NT2/D1 (cell line): Measurements from ENCODE around the gene RD3L.

Source experiments
- DNase-seq: peaks from one replicate; pipeline ENCODE4 v3.0.0-alpha.2; 2011; ENCODE audit warnings: low read depth, low spot score
- H3K27me3 ChIP-seq: 2 replicates; pipeline ENCODE4 v1.6.0; 2011; ENCODE audit warnings: mild to moderate bottlenecking; ENCODE audit not compliant: insufficient read length, insufficient read depth
- H3K36me3 ChIP-seq: 2 replicates; pipeline ENCODE4 v1.6.1; 2011; ENCODE audit warnings: mild to moderate bottlenecking, low read length, mixed read lengths; ENCODE audit not compliant: insufficient read depth, insufficient read length
- H3K4me1 ChIP-seq: 2 replicates; pipeline ENCODE4 v1.5.1; 2011; ENCODE audit not compliant: insufficient read depth, insufficient read length
- H3K4me3 ChIP-seq: 2 replicates; pipeline ENCODE4 v1.5.1; 2011; ENCODE audit warnings: low read depth; ENCODE audit not compliant: insufficient read length
- H3K9ac ChIP-seq: 2 replicates; pipeline ENCODE4 v1.6.0; 2011; ENCODE audit warnings: low read depth; ENCODE audit not compliant: insufficient read length
- H3K9me3 ChIP-seq: 2 replicates; pipeline ENCODE4 v1.5.1; 2011; ENCODE audit warnings: mild to moderate bottlenecking, low read length; ENCODE audit not compliant: insufficient read depth
- SUZ12 ChIP-seq: IDR thresholded peaks from 2 replicates; pipeline ENCODE4 v1.6.1; 2011; ENCODE audit not compliant: insufficient read length, insufficient read depth; ENCODE audit errors: extremely low read depth
- YY1 ChIP-seq: IDR thresholded peaks from 2 replicates; pipeline ENCODE4 v1.6.1; 2011; ENCODE audit not compliant: insufficient read length, insufficient read depth
- ZNF274 ChIP-seq: IDR thresholded peaks from 2 replicates; pipeline ENCODE4 v1.6.1; 2011; ENCODE audit warnings: mild to moderate bottlenecking, low read depth, low read length

Gene RD3L

DNA sequence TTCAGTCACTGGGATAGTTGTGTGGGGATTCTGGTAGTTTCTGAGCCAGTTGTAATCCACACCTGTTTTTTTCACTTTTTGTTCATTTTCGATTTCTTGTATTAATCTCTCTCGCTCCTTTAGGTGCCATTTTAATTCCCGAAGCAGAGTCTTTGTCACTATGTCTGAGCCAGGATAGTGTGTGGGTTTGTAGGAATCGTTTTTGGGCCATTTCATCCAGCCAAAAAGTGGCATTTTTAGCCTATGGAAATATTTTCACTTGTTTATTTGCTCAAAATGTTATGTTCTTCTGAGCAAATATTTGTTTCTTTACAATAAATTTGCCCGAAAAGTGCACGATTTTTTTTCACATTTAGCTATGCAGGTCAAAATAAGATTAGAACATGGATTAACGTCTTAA lies 867 bp downstream of the RD3L start:
- TF ChIP-seq SUZ12 (no peak), ZNF274 (no peak), YY1 (no peak)
- Histone ChIP-seq H3K36me3 (no peaks in the 10 kb centered on the region), H3K27me3 (no peaks in the 10 kb centered on the region), H3K9me3 (no peaks in the 10 kb centered on the region), H3K4me3 (no peak overlapping the region), H3K9ac (no peak overlapping the region), H3K4me1 (no peaks in the 10 kb centered on the region)
- no peak for DNase-seq

DNA sequence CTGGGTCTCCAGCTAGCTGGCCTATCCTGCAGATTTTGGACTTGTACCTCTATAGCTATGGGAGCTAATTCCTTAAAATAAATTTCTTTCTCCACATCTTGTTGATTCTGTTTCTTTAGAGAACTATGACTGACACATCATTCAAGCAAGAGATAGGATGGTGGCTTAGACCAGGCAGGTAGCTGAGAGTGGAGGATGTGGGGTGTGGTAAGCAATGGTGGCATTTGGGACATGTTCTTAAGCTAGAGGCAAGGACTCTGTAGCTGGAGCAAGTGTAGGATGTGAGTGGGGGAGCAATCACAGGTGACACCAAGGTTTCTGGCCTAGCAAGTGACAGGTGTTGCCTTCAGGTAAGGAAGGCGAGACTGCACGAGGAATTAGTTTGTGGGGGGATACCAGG lies 7.2 kb downstream of the RD3L start:
- H3K4me1 ChIP-seq: no peaks in the 10 kb centered on the region
- H3K27me3 ChIP-seq: no peaks in the 10 kb centered on the region
- no peaks in the 10 kb centered on the region for H3K9me3 ChIP-seq
- H3K4me3 ChIP-seq: no peak overlapping the region
- H3K9ac ChIP-seq: no peak overlapping the region
- DNase-seq: no peak
- TF ChIP-seq YY1 (no peak), ZNF274 (no peak), SUZ12 (no peak)
- no peaks in the 10 kb centered on the region for H3K36me3 ChIP-seq

DNA sequence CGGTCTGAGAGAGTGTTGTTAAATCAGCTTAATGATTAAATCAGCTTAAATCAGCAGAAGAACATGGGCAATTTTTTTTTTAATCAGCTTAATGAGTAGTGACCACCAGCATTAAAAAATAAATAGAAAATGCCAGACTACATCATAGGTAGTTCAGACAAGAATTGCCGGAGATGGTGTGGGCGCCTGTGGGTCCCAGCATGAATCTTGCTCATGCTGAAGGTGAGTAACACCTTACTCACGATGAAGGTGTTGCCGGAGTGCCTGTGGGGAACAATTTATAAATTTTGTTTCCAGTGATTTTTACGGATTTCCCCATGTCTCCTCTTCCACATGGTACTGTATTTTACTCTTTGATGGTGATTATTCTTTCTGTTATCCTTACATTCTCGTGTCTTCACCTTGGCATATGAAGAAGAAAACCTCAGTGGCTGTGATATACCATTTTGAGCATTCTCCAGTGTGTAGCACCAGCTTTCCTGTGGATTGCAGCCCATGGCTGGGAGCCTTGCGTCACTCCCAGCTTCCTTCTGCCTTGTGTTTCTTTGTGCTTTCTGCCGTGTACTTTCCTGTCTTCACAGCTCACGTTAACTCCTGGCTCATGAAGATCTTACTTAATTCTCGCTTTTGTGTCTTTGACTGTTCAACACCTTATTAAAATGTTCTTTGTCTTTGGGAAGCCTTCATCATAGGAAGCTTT lies 9.4 kb downstream of the RD3L start:
- Histone ChIP-seq H3K36me3 (no peaks in the 10 kb centered on the region), H3K27me3 (no peaks in the 10 kb centered on the region), H3K9me3 (no peaks in the 10 kb centered on the region), H3K4me3 (no peak overlapping the region), H3K4me1 (no peaks in the 10 kb centered on the region), H3K9ac (no peak overlapping the region)
- no peak for TF ChIP-seq YY1
- no peak for TF ChIP-seq SUZ12
- TF ChIP-seq ZNF274: no peak
- DNase-seq: no peak

- H3K36me3 ChIP-seq: no peaks in the 10 kb centered on the region
- no peak overlapping the region for H3K9ac ChIP-seq
- no peaks in the 10 kb centered on the region for H3K4me1 ChIP-seq
- no peaks in the 10 kb centered on the region for H3K27me3 ChIP-seq
- no peak for TF ChIP-seq ZNF274
- TF ChIP-seq SUZ12: no peak
- no peak for TF ChIP-seq YY1
- H3K4me3 ChIP-seq: no peak overlapping the region
- no peak for DNase-seq
- H3K9me3 ChIP-seq: no peaks in the 10 kb centered on the region
Observed at GRCh38 chr14:103931422-103931821, 10.9 kb downstream of the RD3L start.

DNA sequence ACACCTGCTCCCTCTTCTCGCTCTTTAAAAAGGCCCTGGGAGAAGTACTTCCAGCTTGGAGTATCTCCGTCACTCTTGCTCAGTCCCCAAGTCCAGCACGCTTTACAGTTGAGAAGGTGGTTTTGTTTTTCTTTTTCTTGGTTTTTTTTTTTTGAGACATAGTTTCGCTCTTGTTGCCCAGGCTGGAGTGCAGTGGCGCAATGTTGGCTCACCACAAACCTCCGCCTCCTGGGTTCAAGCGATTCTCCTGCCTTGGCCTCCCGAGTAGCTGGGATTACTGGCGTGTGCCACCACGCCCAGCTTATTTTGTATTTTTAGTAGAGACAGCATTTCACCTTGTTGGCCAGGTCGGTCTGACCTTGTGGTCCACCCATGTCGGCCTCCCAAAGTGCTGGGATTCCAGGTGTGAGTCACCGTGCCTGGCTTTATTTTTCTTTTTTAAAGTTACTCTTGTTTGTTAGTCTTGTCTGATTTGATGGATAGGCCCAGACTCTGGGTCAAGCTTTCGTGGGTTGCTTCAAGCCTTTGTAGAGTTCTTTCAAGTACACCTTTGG lies 12.2 kb downstream of the RD3L start:
- Histone ChIP-seq H3K9me3 (no peaks in the 10 kb centered on the region), H3K4me3 (no peak overlapping the region), H3K36me3 (no peaks in the 10 kb centered on the region), H3K9ac (no peak overlapping the region), H3K27me3 (no peaks in the 10 kb centered on the region), H3K4me1 (no peaks in the 10 kb centered on the region)
- DNase-seq: no peak
- TF ChIP-seq SUZ12 (no peak), ZNF274 (no peak), YY1 (no peak)

DNA sequence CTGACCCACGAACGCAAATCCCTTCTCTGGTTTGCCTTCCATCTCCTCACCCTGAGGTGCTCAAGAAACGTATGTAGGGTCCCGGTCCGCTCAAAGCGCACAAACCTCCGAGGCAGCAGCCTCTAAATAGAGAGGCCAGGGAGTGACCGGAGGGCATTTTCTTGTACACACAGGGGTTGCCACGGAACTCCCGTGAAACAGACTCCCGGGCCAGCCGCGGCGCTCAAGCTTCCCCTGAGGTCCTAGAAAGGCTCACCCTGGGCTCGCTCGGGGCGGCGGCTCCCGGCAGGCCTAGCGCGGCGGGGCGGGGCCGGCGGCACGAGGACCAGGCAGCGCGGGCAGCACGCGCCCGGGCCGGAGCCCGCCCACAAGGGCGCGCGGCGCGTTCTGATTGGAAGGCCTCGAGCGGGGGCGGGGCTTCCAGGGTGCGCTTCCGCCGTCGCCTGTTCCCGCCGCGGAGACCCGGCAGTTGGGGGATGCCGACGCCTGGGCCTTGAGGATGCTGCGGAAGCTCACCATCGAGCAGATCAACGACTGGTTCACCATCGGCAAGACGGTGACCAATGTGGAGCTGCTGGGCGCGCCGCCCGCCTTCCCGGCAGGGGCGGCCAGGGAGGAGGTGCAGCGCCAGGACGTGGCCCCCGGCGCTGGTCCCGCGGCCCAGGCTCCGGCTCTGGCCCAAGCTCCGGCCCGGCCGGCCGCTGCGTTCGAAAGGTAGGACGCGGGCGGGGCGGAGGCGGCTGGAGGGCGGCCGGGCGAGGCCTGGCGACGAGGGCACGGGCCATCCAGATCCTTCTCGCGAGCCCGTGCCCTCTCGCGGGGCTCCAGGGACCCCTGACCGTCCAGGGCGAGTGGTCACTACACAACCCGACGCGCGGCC lies 14.1 kb downstream of the RD3L start, which contains the start of gene TDRD9:
TSS of gene TDRD9 (plus strand) at position 446 of the 880 bp plus-strand sequence. CDS start at position 500, 54 bp downstream.
- Histone ChIP-seq H3K9ac (no peak within 1 kb of the TSS), H3K9me3 (no peaks in the 10 kb centered on the region), H3K4me1 (no peaks in the 10 kb centered on the region), H3K27me3 (no peaks in the 10 kb centered on the region), H3K36me3 (no peaks in the 10 kb centered on the region), H3K4me3 (no peak within 1 kb of the TSS)
- TF ChIP-seq SUZ12: no peak
- no peak for TF ChIP-seq YY1
- TF ChIP-seq ZNF274: no peak
- no peak for DNase-seq

DNA sequence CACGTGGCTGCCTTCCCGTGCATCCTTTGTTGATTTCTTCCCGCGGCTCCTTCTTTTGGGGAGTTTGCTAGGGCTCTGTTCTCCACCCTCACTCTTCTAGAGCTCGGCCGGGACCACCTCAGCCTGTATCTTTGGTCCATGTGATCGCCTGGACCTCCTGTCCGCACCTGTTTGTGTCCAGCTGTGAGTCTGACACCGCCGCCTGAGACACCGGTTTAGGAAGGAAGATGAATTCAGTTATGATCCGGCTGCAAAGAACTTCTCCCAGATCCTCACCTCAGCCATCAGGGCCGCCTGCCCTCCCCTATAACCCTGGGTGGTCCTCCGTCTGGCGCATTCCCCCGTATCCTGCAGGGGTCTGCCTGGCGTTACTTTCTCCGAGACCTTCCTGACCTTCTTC lies 14.8 kb downstream of the RD3L start:
- TF ChIP-seq SUZ12: no peak
- TF ChIP-seq ZNF274: no peak
- no peak for TF ChIP-seq YY1
- H3K4me1 ChIP-seq: no peaks in the 10 kb centered on the region
- no peak overlapping the region for H3K4me3 ChIP-seq
- H3K9me3 ChIP-seq: no peaks in the 10 kb centered on the region
- H3K27me3 ChIP-seq: no peaks in the 10 kb centered on the region
- DNase-seq: no peak
- no peak overlapping the region for H3K9ac ChIP-seq
- no peaks in the 10 kb centered on the region for H3K36me3 ChIP-seq
